GM13976 (cell line): ENCODE measurements around the gene APOA4.
"Not testable (repeated sequence)": the region's sequence is repeated elsewhere in the genome, so short reads cannot be mapped to it uniquely, and the experiment has no call there.

Source experiments
- DNase-seq: peaks from one replicate; pipeline ENCODE4 v3.0.0; 2012; ENCODE audit warnings: low spot score
- in situ Hi-C: fragments of 300-500 bp; cut with MboI; formaldehyde crosslinking; loops from one replicate; pipeline ENCODE4 v1.12.0; 2022; ENCODE audit warnings: low sequenced_read_pairs, mixed read lengths, inconsistent platforms; ENCODE audit not compliant: unreplicated experiment
- TF ChIP-seq, protein P1 (sequence below): IDR thresholded peaks from 2 replicates; pipeline ENCODE4 v1.5.1; 2012; ENCODE audit warnings: borderline replicate concordance, mild to moderate bottlenecking; ENCODE audit not compliant: insufficient read depth; ENCODE audit errors: extremely low read depth, missing control alignments, control extremely low read depth

APOA4 gene

DNA sequence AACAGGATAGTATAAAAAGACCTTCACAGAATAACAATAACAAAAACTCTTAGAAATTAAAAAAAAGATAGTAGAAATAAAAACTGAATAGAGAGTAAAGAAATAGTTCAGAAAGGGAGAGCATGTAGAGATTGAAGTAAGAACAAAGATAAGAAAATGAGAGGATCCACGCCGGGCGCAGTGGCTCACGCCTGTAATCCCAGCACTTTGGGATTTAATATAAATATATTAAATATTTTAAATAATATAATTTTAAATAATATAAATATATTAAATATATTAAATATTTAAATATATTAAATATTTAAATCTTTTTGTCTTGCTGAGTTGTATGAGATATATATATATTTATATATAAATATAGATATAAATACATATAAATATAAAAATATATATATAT lies 11.0 kb downstream of the APOA4 start:
- TF ChIP-seq, protein P1, sequence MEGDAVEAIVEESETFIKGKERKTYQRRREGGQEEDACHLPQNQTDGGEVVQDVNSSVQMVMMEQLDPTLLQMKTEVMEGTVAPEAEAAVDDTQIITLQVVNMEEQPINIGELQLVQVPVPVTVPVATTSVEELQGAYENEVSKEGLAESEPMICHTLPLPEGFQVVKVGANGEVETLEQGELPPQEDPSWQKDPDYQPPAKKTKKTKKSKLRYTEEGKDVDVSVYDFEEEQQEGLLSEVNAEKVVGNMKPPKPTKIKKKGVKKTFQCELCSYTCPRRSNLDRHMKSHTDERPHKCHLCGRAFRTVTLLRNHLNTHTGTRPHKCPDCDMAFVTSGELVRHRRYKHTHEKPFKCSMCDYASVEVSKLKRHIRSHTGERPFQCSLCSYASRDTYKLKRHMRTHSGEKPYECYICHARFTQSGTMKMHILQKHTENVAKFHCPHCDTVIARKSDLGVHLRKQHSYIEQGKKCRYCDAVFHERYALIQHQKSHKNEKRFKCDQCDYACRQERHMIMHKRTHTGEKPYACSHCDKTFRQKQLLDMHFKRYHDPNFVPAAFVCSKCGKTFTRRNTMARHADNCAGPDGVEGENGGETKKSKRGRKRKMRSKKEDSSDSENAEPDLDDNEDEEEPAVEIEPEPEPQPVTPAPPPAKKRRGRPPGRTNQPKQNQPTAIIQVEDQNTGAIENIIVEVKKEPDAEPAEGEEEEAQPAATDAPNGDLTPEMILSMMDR: no peak
- no peak for DNase-seq
- in situ Hi-C loops: no loop called here

GRCh38 chr11:116811194-116811593 lies 11.9 kb downstream of the APOA4 start:
- in situ Hi-C loops: no loop called here
- DNase-seq: no peak
- TF ChIP-seq, protein P1: no peak

- TF ChIP-seq, protein P1: no peak
- in situ Hi-C loops: no loop called here
- DNase-seq: no peak
Observed at GRCh38 chr11:116808262-116809175, 14.6 kb downstream of the APOA4 start.

GRCh38 chr11:116807601-116808261 lies 15.4 kb downstream of the APOA4 start:
- TF ChIP-seq, protein P1: no peak
- in situ Hi-C loops: no loop called here
- DNase-seq: no peak

DNA sequence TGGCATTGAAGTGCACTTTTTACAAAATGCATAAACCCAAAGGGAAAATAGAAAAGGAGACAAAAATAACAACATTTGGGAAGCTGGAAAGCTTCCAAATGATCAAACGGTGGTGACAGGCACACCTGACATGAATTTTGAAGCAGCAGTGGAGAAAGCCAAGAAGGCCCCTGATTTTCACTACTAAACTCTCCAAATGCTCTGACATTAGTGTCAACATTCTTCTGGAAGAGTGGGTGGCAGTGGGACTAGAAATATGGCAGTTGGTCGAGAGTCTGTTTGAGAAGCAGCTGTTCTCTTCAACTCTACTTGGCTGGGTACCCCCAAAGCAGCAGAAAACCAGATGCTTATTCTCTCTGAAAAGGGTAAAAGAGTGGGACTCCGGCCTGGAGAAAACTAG lies 19.1 kb downstream of the APOA4 start:
- DNase-seq: no peak
- in situ Hi-C loops: no loop called here
- TF ChIP-seq, protein P1: no peak

DNA sequence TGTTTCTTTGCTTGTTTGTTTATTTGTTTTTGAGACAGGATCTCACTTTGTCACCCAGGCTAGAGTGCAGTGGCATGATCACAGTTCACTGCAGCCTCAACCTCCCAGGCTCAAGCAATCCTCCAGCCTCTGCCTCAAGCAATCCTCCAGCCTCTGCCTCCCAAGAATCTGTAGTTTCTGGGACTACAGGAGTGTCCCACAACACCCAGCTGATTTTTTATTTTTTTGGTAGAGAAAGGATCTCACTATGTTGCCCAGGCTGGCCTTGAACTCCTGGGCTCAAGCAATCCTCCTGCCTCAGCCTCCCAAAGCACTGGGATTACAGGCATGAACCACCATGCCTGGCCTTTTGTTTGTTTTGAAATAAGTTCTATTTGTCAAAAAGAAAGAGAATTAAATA lies 21.4 kb downstream of the APOA4 start:
- in situ Hi-C loops, DNase-seq: not testable (repeated sequence)

DNA sequence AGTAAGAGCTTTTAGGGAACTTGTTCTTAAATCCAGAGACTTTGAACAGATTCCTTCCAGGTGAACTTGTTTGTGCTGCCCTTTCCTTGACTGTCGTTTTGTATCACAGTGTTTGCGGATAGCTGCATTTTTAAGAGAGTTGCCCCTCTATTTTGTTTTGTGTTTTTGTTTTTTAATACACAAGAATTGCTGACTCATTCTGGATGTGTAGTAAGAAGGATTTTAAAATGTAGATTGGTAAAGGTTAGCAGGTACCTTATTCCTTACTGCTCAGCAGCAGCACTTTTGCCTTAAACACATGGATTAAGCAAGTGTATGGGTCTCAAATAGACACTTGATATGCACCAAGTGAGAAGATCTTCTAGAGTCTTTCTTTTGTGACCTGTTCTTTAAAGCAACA lies 22.5 kb downstream of the APOA4 start:
- DNase-seq: no peak
- in situ Hi-C loops: no loop called here
- TF ChIP-seq, protein P1: no peak
